ENCODE data around the gene RPLP1.
A peak's percentile ranks its signal among the peaks of the same experiment; 100 is the strongest.

The RPLP1 gene

GRCh38 chr15:69412274-69412673 lies 40.3 kb upstream of the RPLP1 start:
- no peak for TF ChIP-seq CTCF (IDR thresholded peaks at IDR 0.05; ENCODE audit: borderline replicate concordance, insufficient read depth, low read depth, low read length)
- H3K4me3 ChIP-seq (ENCODE audit: low read depth, low read length), result no peak overlapping the region

DNA sequence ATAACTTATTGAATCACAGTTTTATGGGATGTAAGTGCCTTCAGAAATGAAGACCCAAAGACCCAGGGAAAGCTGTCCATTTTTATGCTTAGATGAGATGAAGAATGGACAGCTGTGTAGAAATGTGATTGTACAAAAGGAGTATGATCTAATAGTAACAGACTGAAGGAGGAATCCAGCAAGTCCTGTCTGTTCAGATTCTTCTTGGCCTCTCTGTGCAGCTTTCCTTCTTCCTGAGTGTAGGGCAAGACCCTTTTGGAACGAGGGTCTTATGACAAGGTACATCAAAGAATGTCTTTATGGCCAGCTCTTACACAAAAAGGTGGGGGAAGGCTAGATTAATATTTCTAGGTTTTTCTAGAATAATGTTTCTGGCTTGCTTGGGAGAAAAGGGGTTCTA lies 39.9 kb upstream of the RPLP1 start:
- no peak for TF ChIP-seq CTCF (IDR thresholded peaks at IDR 0.05; ENCODE audit: borderline replicate concordance, insufficient read depth, low read depth, low read length)
- H3K4me3 ChIP-seq (ENCODE audit: low read depth, low read length), result no peak overlapping the region

DNA sequence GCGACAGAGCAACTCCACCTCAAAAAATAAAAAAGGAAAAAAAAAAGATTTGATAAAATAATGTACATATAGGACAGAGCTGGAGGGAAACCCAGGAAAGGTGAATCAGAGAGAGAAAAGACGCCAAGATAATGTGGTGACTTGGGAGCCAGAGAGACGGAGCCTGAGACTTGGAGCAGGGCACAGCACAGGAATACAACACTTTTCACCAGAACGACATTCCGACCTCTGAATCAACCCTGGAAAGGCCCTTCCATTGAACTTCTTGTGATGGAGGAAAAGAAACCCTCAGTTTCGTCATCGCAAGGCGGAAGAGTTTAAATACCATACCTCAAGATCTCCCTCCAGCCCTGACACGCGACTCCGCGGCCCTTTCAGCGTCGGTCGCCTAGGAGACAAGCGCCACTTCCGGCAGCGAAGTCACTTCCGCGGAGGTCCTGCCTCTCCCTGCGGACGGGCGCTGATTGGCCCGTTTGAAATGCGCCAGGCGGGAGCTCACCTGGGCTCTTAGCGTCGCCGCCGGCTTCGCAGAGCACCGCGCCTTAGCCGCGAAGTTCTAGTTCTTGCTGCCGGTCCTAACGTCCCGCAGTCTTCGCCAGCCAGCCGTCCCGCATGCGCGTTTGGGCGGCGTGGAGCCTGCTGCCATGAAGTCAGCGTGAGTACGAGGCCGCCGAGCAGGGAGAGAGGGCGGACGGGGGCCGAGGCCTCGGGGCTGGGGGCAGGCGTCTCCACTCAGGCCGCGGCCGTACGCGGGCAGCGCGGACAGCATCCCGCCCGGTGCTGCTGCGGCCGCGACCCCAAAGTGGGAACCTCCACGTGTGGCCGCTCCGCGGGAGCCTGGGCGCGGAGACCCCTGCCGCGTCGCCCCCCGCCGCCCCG lies 38.6 kb upstream of the RPLP1 start, which contains the start of gene KIF23:
TSS of gene KIF23 (plus strand) at position 528 of the 879 bp plus-strand sequence. CDS start at position 645, 117 bp downstream.
- H3K4me3 ChIP-seq (ENCODE audit: low read depth, low read length), result peak within 1 kb of the TSS; percentile 93
- TF ChIP-seq CTCF (IDR thresholded peaks at IDR 0.05; ENCODE audit: borderline replicate concordance, insufficient read depth, low read depth, low read length), result no peak

GRCh38 chr15:69414701-69415167 lies 37.9 kb upstream of the RPLP1 start:
- H3K4me3 ChIP-seq (ENCODE audit: low read depth, low read length), result peak overlapping the region; percentile 93
- TF ChIP-seq CTCF (IDR thresholded peaks at IDR 0.05; ENCODE audit: borderline replicate concordance, insufficient read depth, low read depth, low read length), result no peak

DNA sequence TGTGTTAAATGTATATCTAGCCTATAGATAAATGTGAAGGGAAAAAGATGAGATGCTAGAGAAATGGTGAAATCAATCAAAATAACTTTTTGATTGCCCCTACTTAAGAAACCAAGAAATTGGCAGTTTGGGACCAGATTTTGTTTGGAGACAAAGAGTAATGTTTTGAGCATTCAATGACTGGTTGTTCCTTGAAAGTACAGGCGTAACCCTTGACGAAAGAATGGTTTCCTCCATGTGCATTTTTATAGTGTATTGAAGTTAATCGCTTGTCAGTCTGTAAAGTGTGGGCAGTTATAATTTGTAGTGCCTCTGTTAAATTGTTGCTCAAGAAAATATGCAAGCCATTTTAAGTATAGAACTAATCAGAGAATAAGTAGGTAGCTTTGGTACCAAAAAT lies 37.2 kb upstream of the RPLP1 start:
- TF ChIP-seq CTCF (IDR thresholded peaks at IDR 0.05; ENCODE audit: borderline replicate concordance, insufficient read depth, low read depth, low read length), result no peak
- peak overlapping the region; percentile 28 for H3K4me3 ChIP-seq (ENCODE audit: low read depth, low read length)

DNA sequence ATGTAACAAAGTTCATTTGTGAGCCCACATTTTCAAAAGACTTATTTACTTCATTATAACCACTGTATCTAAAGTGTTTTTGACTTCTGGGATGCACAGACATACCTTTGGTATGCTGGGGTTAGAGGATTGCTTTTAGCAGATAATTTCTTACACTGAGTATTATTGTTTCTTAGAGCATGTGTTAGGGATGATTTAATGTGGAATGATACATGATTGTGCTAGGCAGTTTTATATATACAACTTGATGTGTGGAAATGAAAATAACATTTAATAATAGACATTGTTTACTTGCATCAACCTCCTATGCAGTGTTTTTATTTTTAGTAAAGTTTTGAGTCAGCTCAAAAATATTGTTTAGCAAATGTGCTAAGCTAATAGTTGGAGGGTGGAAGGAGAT lies 35.0 kb upstream of the RPLP1 start:
- no peak overlapping the region for H3K4me3 ChIP-seq (ENCODE audit: low read depth, low read length)
- no peak for TF ChIP-seq CTCF (IDR thresholded peaks at IDR 0.05; ENCODE audit: borderline replicate concordance, insufficient read depth, low read depth, low read length)

GRCh38 chr15:69421498-69421897 lies 31.1 kb upstream of the RPLP1 start:
- TF ChIP-seq CTCF (IDR thresholded peaks at IDR 0.05; ENCODE audit: borderline replicate concordance, insufficient read depth, low read depth, low read length), result no peak

More at GRCh38 chr15:69421498-69421897, 31.1 kb upstream of the RPLP1 start:
- no peak overlapping the region for H3K4me3 ChIP-seq (ENCODE audit: low read depth, low read length)

All from GM12875 (cell line).